Omental fat pad (tissue), 4 donors: ENCODE measurements around the gene CTNS. TPM values are rescaled to one million over a fixed set of nuclear protein-coding genes. Genes with fewer than 3 reads are reported as not detected.
A peak's percentile ranks its signal among the peaks of the same experiment; 100 is the strongest.

Experiments used
- ATAC-seq: fragments of 150-250 bp; one replicate; pipeline ENCODE4 v1.9.1; 2016; ENCODE audit warnings: mild to moderate bottlenecking, moderate library complexity; ENCODE audit not compliant: low FRiP score
- DNase-seq: peaks from one replicate; pipeline ENCODE4 v3.0.0-alpha.2; 2019; ENCODE audit warnings: low spot score
- CTCF ChIP-seq, 3 donors: fragments of 450-650 bp; IDR thresholded peaks; one replicate each; pipeline ENCODE4 v1.5.1; 2016 to 2017; ENCODE audit warnings: antibody characterized with exemption in 3 of 3, mild to moderate bottlenecking in 3 of 3, moderate library complexity in 2 of 3
- total RNA-seq, 4 donors: library from RNA; depleted of rRNA; stranded (reverse); fragments of >200 nt; gene quantifications; one replicate each; pipeline ENCODE4 v1.1.0, GENCODE V29; 2016

Gene CTNS
- total RNA-seq, 4 donors from 2014 or later: 18.8 to 29.9 (median 23.1) TPM

- ATAC-seq (no peak), DNase-seq (no peak)
- no peak for TF ChIP-seq CTCF (IDR thresholded peaks at IDR 0.05)
These were observed 53.6 kb downstream of the CTNS start for GRCh38 chr17:3690094-3690715.

DNA sequence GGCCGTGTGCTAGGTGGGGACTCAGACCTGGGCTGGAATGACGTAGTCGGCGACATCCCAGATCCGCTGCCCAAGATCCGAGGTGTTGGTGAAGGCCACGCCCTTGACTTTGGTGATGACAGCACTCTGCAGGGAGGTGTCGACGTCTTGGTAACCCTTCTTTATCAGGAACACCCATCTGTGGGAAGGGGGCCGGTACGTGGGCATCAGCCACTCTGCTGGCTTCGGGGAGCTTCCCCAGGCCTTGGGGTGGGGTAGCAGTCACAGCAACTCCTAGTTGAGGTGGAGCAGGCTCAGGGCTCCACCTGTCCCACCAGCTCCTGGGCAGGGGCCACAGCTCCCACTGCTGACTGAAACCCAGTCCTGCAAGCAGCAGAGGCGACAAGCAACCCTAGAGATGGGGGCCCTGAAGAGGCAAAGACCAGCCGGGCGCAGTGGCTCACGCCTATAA is 55.1 kb downstream of the CTNS start:
- ATAC-seq: no peak
- no peak for DNase-seq
- no peak for TF ChIP-seq CTCF (IDR thresholded peaks at IDR 0.05)

DNA sequence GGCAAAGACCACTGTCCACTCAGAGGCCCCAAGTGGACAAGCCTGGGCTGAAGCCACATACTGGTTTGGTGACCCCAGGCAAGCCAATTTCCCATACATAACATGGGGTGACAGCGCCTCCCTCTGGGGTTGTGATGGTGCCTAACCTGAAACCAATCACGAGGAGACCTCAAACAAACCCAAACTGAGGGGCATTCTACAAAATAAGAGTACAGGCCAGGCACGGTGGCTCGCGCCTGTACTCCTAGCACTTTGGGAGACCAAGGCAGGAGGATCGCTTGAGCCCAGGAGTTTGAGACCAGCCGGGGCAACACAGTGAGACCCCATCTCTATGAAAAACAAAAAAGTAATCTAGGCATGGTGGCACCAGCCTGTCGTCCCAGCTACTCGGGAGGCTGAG is 55.8 kb downstream of the CTNS start:
- ATAC-seq: no peak
- DNase-seq: no peak
- no peak for TF ChIP-seq CTCF (IDR thresholded peaks at IDR 0.05)

- DNase-seq (no peak), ATAC-seq (no peak)
- no peak for TF ChIP-seq CTCF (IDR thresholded peaks at IDR 0.05)
These were observed 56.6 kb downstream of the CTNS start for GRCh38 chr17:3693141-3693540.

GRCh38 chr17:3693829-3694231 is 57.3 kb downstream of the CTNS start:
- ATAC-seq: no peak
- no peak for DNase-seq
- TF ChIP-seq CTCF (IDR thresholded peaks at IDR 0.05): no peak

GRCh38 chr17:3695129-3695722 is 58.7 kb downstream of the CTNS start:
- peak; percentile 39 for ATAC-seq
- TF ChIP-seq CTCF (IDR thresholded peaks at IDR 0.05): no peak
- no peak for DNase-seq
